ENCODE data around the gene SMARCC2. TPM values are rescaled to one million over a fixed set of nuclear protein-coding genes. Genes with fewer than 3 reads are reported as not detected.

Gene SMARCC2
- total and polyA plus RNA-seq, 2 of the 13 experiments (the other 11 are each of a cell fraction or from before 2014, with no cell fraction given) = 21.3 to 24.1 TPM

DNA sequence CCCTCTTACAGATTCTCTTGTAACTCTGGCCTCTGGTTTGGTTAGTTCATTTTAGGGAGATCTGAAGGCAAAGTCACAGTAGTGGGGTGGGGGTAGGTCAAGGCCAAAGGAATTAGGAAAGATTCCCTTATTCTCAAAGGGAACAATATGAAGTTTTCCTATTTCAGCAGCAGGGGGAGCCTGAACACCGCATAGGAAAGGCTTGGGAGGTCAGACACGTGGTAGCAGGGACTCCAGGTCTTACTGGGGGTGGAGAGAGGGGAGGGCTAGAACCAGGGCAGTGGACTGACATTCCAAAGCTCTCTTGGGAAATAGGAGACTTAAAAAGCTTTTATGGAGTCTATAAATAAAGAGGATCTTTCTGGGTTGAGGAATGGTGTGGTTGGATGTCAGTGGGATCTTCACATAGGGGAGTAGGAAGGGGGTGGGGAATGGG is 69.9 kb downstream of the SMARCC2 start (continued):
- TF ChIP-seq RELA (CRISPR knock-in tag; IDR thresholded peaks at IDR 0.05) = 0 out of 2 replicates have a peak, but pooled peaks have one; percentile 37
- TF ChIP-seq TMF1 (CRISPR knock-in tag; IDR thresholded peaks at IDR 0.05; ENCODE audit: low read depth) = no peak
- no peak for TF ChIP-seq HOXD1 (CRISPR knock-in tag; IDR thresholded peaks at IDR 0.05)
- no peak for TF ChIP-seq ZKSCAN1 (IDR thresholded peaks at IDR 0.05; ENCODE audit: low read length)
- peak; percentile 58 for TF ChIP-seq TEAD3 (CRISPR knock-in tag; optimal IDR thresholded peaks at IDR 0.05; ENCODE audit: borderline replicate concordance)
- TF ChIP-seq ARID4A (CRISPR knock-in tag; IDR thresholded peaks at IDR 0.05; ENCODE audit: borderline replicate concordance) = peak; percentile 62; the same call in 1 of the 2 replicates
- no peak for TF ChIP-seq ZNF598 (CRISPR knock-in tag; IDR thresholded peaks at IDR 0.05; ENCODE audit: borderline replicate concordance)
- TF ChIP-seq SALL2 (CRISPR knock-in tag; IDR thresholded peaks at IDR 0.05) = no peak
- TF ChIP-seq FOXM1 (CRISPR knock-in tag; IDR thresholded peaks at IDR 0.05) = no peak
- TF ChIP-seq TCF7L2 (IDR thresholded peaks at IDR 0.05; ENCODE audit: low read depth, low read length) = no peak
- no peak for TF ChIP-seq YEATS4 (CRISPR knock-in tag; IDR thresholded peaks at IDR 0.05; ENCODE audit: borderline replicate concordance)
- no peak for TF ChIP-seq PHF21A (CRISPR knock-in tag; IDR thresholded peaks at IDR 0.05)
- no peak for TF ChIP-seq KDM2A (CRISPR knock-in tag; IDR thresholded peaks at IDR 0.05; ENCODE audit: borderline replicate concordance, low read depth)
- TF ChIP-seq ZNF101 (CRISPR knock-in tag; IDR thresholded peaks at IDR 0.05; ENCODE audit: borderline replicate concordance, low read depth) = no peak
- no peak for TF ChIP-seq ARNT2 (CRISPR knock-in tag; IDR thresholded peaks at IDR 0.05; ENCODE audit: low read depth)
- no peak for TF ChIP-seq ZNF569 (CRISPR knock-in tag; IDR thresholded peaks at IDR 0.05; ENCODE audit: borderline replicate concordance)
- TF ChIP-seq FOXJ3 (CRISPR knock-in tag; IDR thresholded peaks at IDR 0.05; ENCODE audit: borderline replicate concordance) = no peak
- no peak for TF ChIP-seq ZMAT5 (CRISPR knock-in tag; IDR thresholded peaks at IDR 0.05; ENCODE audit: borderline replicate concordance, low read depth)
- no peak for TF ChIP-seq ZNF558 (CRISPR knock-in tag; IDR thresholded peaks at IDR 0.05; ENCODE audit: borderline replicate concordance)
- TF ChIP-seq TRIM22 (IDR thresholded peaks at IDR 0.05) = no peak
- TF ChIP-seq ZKSCAN8 (CRISPR knock-in tag; IDR thresholded peaks at IDR 0.05; ENCODE audit: borderline replicate concordance) = no peak; the same call in 1 of the 2 replicates
- no peak for TF ChIP-seq ATRX (CRISPR knock-in tag; IDR thresholded peaks at IDR 0.05; ENCODE audit: borderline replicate concordance)
- no peak for TF ChIP-seq SMAD1 (CRISPR knock-in tag; IDR thresholded peaks at IDR 0.05; ENCODE audit: borderline replicate concordance, low read depth)
- no peak for TF ChIP-seq NFIC (IDR thresholded peaks at IDR 0.05; ENCODE audit: low read length)
- TF ChIP-seq RBM39 (IDR thresholded peaks at IDR 0.05; ENCODE audit: low read depth, low read length, poor library complexity, severe bottlenecking) = no peak
